ENCODE measurements around the gene MMP24OS. TPM values are rescaled to one million over a fixed set of nuclear protein-coding genes. Genes with fewer than 3 reads are reported as not detected.

MMP24OS gene
- total and polyA plus RNA-seq, 2 of the 4 experiments (the other 2 are of a cell fraction): 5.9 to 64.9 TPM

- H3K4me1 ChIP-seq (ENCODE audit: control insufficient read depth, insufficient read depth, low read length): peaks cover 2% of the 10 kb centered on the region; the same call in 1 of the 2 replicates
- H3K4ac ChIP-seq (ENCODE audit: low read depth, low read length): no peak overlapping the region
- H3K79me1 ChIP-seq (ENCODE audit: low read depth in 1 of 2, low read length in 2 of 2): no peaks in the 10 kb centered on the region
- no peak for ATAC-seq (ENCODE audit: low read depth)
- H3K4me2 ChIP-seq (ENCODE audit: low read depth, low read length): no peak overlapping the region
- H4K8ac ChIP-seq (ENCODE audit: low read depth in 2 of 2, low read length in 2 of 2): no peak overlapping the region
- WGBS, 2 experiments (ENCODE audit: extremely low coverage in 2 of 2, insufficient read length in 1 of 2): 80% methylated on average over 12 of the region's 12 CpGs; no CpG with 5 or more reads in 1 of the 2 experiments
- H4K20me1 ChIP-seq (ENCODE audit: insufficient read depth, low read length): no peaks in the 10 kb centered on the region
- dilution Hi-C loops (cut with HindIII; ENCODE audit: low sequenced_read_pairs, unreplicated experiment) (no loop called here), intact Hi-C loops (cut with micrococcal nuclease) (no loop called here), in situ Hi-C loops (cut with MboI; ENCODE audit: low sequenced_read_pairs) (no loop called here)
- H3K23ac ChIP-seq (ENCODE audit: low read depth, low read length): no peak overlapping the region
- H3K56ac ChIP-seq (ENCODE audit: extremely low read depth, insufficient read depth, low read length): no peak overlapping the region
- peaks cover 2% of the 10 kb centered on the region; the same call in 1 of the 2 replicates for H3K27me3 ChIP-seq (ENCODE audit: control insufficient read depth, insufficient read depth, low read length)
- H3K4me3 ChIP-seq (ENCODE audit: insufficient read depth, low read depth, low read length): no peak overlapping the region
- no peak overlapping the region for H2BK20ac ChIP-seq (ENCODE audit: low read depth, low read length)
- H2BK120ac ChIP-seq (ENCODE audit: low read depth, low read length): no peak overlapping the region
- H2AK9ac ChIP-seq (replicated peaks; ENCODE audit: low read depth, low read length, poor library complexity): no peak overlapping the region
- BruUV-seq (replicated peaks): no TSS peak
- peaks cover 5% of the 10 kb centered on the region; the same call in 1 of the 2 replicates for H3K9me1 ChIP-seq (ENCODE audit: insufficient read depth, low read length)
- H2BK5ac ChIP-seq (ENCODE audit: low read depth, low read length, poor library complexity, severe bottlenecking): no peak overlapping the region
- TF ChIP-seq BHLHE40 (IDR thresholded peaks at IDR 0.05; ENCODE audit: low read depth, low read length) (no peak), RCOR1 (IDR thresholded peaks at IDR 0.05; ENCODE audit: insufficient replicate concordance, low read length) (no peak), MAFK (IDR thresholded peaks at IDR 0.05; ENCODE audit: low read depth, low read length) (no peak), ELK1 (IDR thresholded peaks at IDR 0.05; ENCODE audit: borderline replicate concordance, low read depth, low read length) (no peak), SMC3 (IDR thresholded peaks at IDR 0.05; ENCODE audit: low read depth, low read length) (no peak), MAZ (IDR thresholded peaks at IDR 0.05; ENCODE audit: borderline replicate concordance, low read depth, low read length) (no peak)
- H2AK5ac ChIP-seq (ENCODE audit: low read depth, low read length): no peak overlapping the region
- peak overlapping the region; percentile 33 for H2AFZ ChIP-seq (replicated peaks; ENCODE audit: low read length, poor library complexity)
- no peak overlapping the region for H3K9ac ChIP-seq (ENCODE audit: low read depth, low read length)
- H4K91ac ChIP-seq (ENCODE audit: insufficient read depth, low read depth, low read length): no peak overlapping the region
- H3K9me3 ChIP-seq (ENCODE audit: control insufficient read depth, insufficient read depth, low read length): no peaks in the 10 kb centered on the region
- no peaks in the 10 kb centered on the region for H3K36me3 ChIP-seq (ENCODE audit: control insufficient read depth, insufficient read depth, low read length)
- no peak overlapping the region for H3K18ac ChIP-seq (ENCODE audit: low read depth, low read length)
- no peak for DNase-seq
- ChIA-PET POLR2A (ENCODE audit: unreplicated experiment) (no interaction called here), CTCF (no interaction called here)
- no peak overlapping the region for H2BK15ac ChIP-seq (ENCODE audit: low read depth, low read length)
- no peak overlapping the region for H3K14ac ChIP-seq (replicated peaks; ENCODE audit: low read depth, low read length)
- no peak overlapping the region for H3K27ac ChIP-seq (ENCODE audit: insufficient read depth, low read length)
- H4K5ac ChIP-seq (ENCODE audit: low read depth, low read length): no peak overlapping the region
These were observed 31.2 kb downstream of the MMP24OS start for GRCh38 chr20:35246723-35247122.
